Neural progenitor cell (in vitro differentiated cells): ENCODE data around the gene EIF4G3. TPM values are rescaled to one million over a fixed set of nuclear protein-coding genes. Genes with fewer than 3 reads are reported as not detected.

Experiments
- DNase-seq: peaks from one replicate; pipeline ENCODE4 v3.0.0-alpha.2; 2016; ENCODE audit warnings: low spot score
- H2AFZ ChIP-seq: fragments of 200-600 bp; sonication (generic); replicated peaks from 2 replicates; pipeline ENCODE4 v1.6.1; 2016; ENCODE audit warnings: antibody characterized with exemption
- H3F3A ChIP-seq: fragments of 200-600 bp; sonication (generic); 2 replicates; pipeline ENCODE4 v1.6.1; 2016; ENCODE audit warnings: antibody characterized with exemption, low read depth
- H3K27ac ChIP-seq: fragments of 200-600 bp; sonication (generic); 2 replicates; pipeline ENCODE4 v1.5.1; 2016; ENCODE audit warnings: mild to moderate bottlenecking
- H3K27me3 ChIP-seq: fragments of 200-600 bp; sonication (generic); 2 replicates; pipeline ENCODE4 v1.6.1; 2016; ENCODE audit warnings: mild to moderate bottlenecking, moderate library complexity
- H3K36me3 ChIP-seq: fragments of 200-600 bp; sonication (generic); 2 replicates; pipeline ENCODE4 v1.5.1; 2016
- H3K4me1 ChIP-seq: fragments of 200-600 bp; sonication (generic); 2 replicates; pipeline ENCODE4 v1.6.1; 2016; ENCODE audit warnings: mixed run types
- H3K4me2 ChIP-seq: fragments of 200-600 bp; sonication (generic); 2 replicates; pipeline ENCODE4 v1.6.1; 2016
- H3K4me3 ChIP-seq: fragments of 200-600 bp; sonication (generic); 2 replicates; pipeline ENCODE4 v1.5.1; 2016
- H3K79me2 ChIP-seq: fragments of 200-600 bp; sonication (generic); 2 replicates; pipeline ENCODE4 v1.6.1; 2016; ENCODE audit warnings: low read depth
- H3K9ac ChIP-seq: fragments of 200-600 bp; sonication (generic); 2 replicates; pipeline ENCODE4 v1.6.1; 2016
- H3K9me3 ChIP-seq: fragments of 200-600 bp; sonication (generic); 2 replicates; pipeline ENCODE4 v1.5.1; 2016; ENCODE audit warnings: low read depth
- H4K20me1 ChIP-seq: fragments of 200-600 bp; sonication (generic); 2 replicates; pipeline ENCODE4 v1.6.1; 2016; ENCODE audit warnings: low read depth
- H3K27ac Mint-ChIP-seq: 3 replicates; pipeline ENCODE4 v1.8.0; 2021; ENCODE audit warnings: mixed read lengths
- H3K27me3 Mint-ChIP-seq: 2 replicates; pipeline ENCODE4 v1.8.0; 2022; ENCODE audit warnings: low read depth, mild to moderate bottlenecking, inconsistent platforms, moderate library complexity, mixed read lengths; ENCODE audit not compliant: insufficient read depth
- H3K36me3 Mint-ChIP-seq: 3 replicates; pipeline ENCODE4 v1.8.0; 2021; ENCODE audit warnings: mixed read lengths
- H3K4me1 Mint-ChIP-seq: 3 replicates; pipeline ENCODE4 v1.8.0; 2021; ENCODE audit warnings: mixed read lengths
- H3K4me3 Mint-ChIP-seq: 3 replicates; pipeline ENCODE4 v1.8.0; 2021; ENCODE audit warnings: mild to moderate bottlenecking, moderate library complexity, mixed read lengths
- H3K9me3 Mint-ChIP-seq: 3 replicates; pipeline ENCODE4 v1.8.0; 2020; ENCODE audit warnings: mixed read lengths
- EZH2 ChIP-seq: fragments of 200-600 bp; sonication (generic); IDR thresholded peaks from 2 replicates; pipeline ENCODE4 v1.6.1; 2017; ENCODE audit warnings: antibody characterized with exemption, mild to moderate bottlenecking, moderate library complexity
- EZH2phosphoT487 ChIP-seq: fragments of 200-600 bp; sonication (generic); IDR thresholded peaks from 2 replicates; pipeline ENCODE4 v1.6.1; 2017; ENCODE audit warnings: antibody characterized with exemption
- total RNA-seq: library from RNA; depleted of rRNA; stranded (reverse); fragments of >200 nt; gene quantifications from 2 replicates; pipeline ENCODE4 v1.2.3, GENCODE V29; 2015; ENCODE audit warnings: low replicate concordance
- TF ChIP-seq, protein P1 (sequence below): fragments of 200-600 bp; sonication (generic); IDR thresholded peaks from 2 replicates; pipeline ENCODE4 v1.5.1; 2017; ENCODE audit warnings: antibody characterized with exemption, mild to moderate bottlenecking

The EIF4G3 gene
- total RNA-seq, 1 donor from 2014 or later: 73.4 TPM

DNA sequence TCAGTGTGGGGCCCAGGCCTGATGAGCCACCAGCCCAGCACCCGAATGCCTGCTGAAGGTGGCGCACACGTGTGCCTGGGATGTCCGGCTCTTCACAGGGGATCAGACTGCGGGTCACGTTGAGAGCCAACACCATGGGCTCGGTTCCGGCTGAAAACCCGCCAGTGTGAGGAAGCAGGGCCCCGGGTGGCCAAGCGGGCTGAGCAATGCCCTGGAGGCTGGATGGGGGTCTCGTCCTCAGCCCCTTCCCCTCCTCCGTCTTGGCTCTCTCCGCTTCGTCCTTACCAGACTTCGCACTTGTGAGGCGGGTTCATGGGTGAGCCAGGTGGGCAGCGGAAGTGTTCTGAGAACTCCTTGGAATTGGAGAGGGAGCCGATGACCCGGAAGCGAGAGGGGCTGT lies 43.0 kb upstream of the EIF4G3 start:
- H4K20me1 ChIP-seq: no peaks in the 10 kb centered on the region
- H3K4me3 Mint-ChIP-seq: no peak overlapping the region
- H3K79me2 ChIP-seq: no peaks in the 10 kb centered on the region
- no peak for TF ChIP-seq EZH2phosphoT487
- TF ChIP-seq, protein P1, sequence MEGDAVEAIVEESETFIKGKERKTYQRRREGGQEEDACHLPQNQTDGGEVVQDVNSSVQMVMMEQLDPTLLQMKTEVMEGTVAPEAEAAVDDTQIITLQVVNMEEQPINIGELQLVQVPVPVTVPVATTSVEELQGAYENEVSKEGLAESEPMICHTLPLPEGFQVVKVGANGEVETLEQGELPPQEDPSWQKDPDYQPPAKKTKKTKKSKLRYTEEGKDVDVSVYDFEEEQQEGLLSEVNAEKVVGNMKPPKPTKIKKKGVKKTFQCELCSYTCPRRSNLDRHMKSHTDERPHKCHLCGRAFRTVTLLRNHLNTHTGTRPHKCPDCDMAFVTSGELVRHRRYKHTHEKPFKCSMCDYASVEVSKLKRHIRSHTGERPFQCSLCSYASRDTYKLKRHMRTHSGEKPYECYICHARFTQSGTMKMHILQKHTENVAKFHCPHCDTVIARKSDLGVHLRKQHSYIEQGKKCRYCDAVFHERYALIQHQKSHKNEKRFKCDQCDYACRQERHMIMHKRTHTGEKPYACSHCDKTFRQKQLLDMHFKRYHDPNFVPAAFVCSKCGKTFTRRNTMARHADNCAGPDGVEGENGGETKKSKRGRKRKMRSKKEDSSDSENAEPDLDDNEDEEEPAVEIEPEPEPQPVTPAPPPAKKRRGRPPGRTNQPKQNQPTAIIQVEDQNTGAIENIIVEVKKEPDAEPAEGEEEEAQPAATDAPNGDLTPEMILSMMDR: no peak
- no peak for TF ChIP-seq EZH2
- no peak overlapping the region for H3K9ac ChIP-seq
- peaks cover 7% of the 10 kb centered on the region for H3K27me3 Mint-ChIP-seq
- no peak overlapping the region for H3K27ac Mint-ChIP-seq
- no peaks in the 10 kb centered on the region for H3K9me3 Mint-ChIP-seq
- no peak for DNase-seq
- peaks cover 14% of the 10 kb centered on the region for H3K36me3 Mint-ChIP-seq
- no peaks in the 10 kb centered on the region for H3K36me3 ChIP-seq
- no peaks in the 10 kb centered on the region for H3K4me1 Mint-ChIP-seq
- no peak overlapping the region for H3K4me3 ChIP-seq
- H3K27ac ChIP-seq: no peak overlapping the region
- H3F3A ChIP-seq: peaks cover 8% of the 10 kb centered on the region
- no peaks in the 10 kb centered on the region for H3K27me3 ChIP-seq
- H3K4me1 ChIP-seq: peaks cover 4% of the 10 kb centered on the region
- H3K9me3 ChIP-seq: no peaks in the 10 kb centered on the region
- no peak overlapping the region for H2AFZ ChIP-seq
- no peak overlapping the region for H3K4me2 ChIP-seq

DNA sequence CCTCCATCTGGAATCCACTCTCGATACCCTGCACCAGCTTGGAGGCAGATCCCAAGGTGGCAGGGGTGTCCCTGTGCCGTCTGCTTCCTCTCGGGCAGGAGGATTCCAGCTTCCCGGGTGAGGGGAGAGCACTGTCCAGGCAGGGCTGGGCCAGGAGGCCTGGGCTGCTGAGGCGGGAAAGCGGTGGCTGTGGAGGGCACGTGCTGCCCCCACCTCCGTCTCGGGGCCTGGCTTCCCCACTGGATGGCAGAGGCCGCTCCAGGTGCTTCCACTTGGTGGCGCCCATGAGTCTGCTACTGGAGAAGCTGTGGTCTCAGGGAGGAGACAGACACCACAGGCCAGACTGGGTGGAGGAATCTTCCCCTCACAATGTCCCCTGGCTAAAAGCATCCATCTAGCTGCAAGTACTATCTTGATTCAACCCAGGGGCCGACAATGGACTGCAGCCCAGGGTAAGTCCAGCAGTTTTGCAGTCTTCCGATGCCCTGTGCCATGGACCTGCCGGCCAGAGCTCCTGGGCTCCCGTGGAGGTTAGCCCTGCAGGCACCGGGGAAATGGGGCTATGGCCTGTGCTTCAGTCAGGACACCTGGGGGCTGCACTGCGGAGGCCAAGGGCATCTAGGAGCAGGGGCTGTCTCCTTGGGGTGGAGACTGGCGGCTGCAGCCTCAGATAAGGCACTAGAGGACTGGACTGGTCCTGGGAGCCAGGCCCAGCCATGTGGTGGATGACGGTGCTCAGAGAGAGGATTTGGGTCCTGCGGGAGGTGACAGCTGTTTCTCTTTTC lies 41.3 kb upstream of the EIF4G3 start:
- Mint-ChIP-seq H3K27me3 (peaks cover 7% of the 10 kb centered on the region), H3K4me3 (no peak overlapping the region), H3K4me1 (no peaks in the 10 kb centered on the region), H3K36me3 (peaks cover 7% of the 10 kb centered on the region), H3K27ac (no peak overlapping the region), H3K9me3 (no peaks in the 10 kb centered on the region)
- peak; percentile 79 for DNase-seq
- Histone ChIP-seq H3K4me1 (peaks cover 4% of the 10 kb centered on the region), H4K20me1 (no peaks in the 10 kb centered on the region), H3K36me3 (no peaks in the 10 kb centered on the region), H3K4me3 (no peak overlapping the region), H3K27ac (no peak overlapping the region), H3K4me2 (no peak overlapping the region), H3K27me3 (no peaks in the 10 kb centered on the region), H3K9me3 (no peaks in the 10 kb centered on the region), H3F3A (peaks cover 8% of the 10 kb centered on the region), H3K79me2 (no peaks in the 10 kb centered on the region), H2AFZ (no peak overlapping the region), H3K9ac (no peak overlapping the region)
- TF ChIP-seq, protein P1: peak; percentile 64
- TF ChIP-seq EZH2phosphoT487: no peak

DNA sequence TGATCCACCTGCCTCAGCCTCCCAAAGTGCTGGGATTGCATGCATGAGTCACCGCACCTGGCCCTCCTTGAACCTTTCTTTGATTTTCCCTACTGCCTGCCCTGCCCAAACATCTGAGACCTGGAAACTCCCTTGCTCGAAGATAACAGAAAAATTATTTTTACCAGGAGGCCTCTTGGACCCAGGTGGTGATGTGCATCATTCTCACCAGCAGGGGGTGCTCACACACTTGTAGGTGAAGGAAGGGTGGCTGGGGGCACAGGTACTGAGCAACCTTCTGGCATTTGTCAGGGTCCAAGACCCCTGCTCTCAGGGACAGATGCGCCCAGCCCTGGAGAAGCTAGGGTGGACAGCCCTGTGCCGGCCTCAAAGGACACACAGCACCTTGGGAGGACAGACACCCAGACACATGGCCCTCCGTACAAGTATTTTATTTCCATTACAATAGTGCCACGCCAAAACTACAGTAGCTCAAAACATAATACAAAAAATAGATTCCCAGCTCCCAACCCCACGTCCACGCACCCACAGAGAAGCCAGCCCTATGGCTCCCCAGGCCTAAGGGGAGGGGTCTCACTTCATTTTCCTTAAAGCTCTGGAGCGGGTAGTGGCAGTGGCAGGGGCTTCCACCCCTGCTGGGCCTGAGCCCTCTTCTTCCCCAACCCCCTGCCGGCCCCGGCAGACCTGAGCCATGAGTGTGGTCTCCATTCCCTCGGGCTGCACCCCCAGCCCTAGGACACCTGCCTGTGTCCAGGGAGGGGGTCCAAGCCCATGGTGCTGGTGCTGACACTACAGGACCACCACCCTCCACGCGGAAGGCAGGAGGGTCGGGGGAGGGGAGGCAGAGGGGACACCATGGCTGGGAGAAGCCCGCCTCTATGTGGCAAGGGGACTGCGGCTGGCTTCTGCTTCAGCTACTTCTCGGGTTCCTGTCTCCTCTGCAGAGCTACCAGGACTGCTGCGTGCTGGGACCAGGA lies 40.4 kb upstream of the EIF4G3 start:
- H3K4me1 ChIP-seq: peaks cover 4% of the 10 kb centered on the region
- H4K20me1 ChIP-seq: no peaks in the 10 kb centered on the region
- H3K27me3 Mint-ChIP-seq: peaks cover 7% of the 10 kb centered on the region
- no peak overlapping the region for H3K4me2 ChIP-seq
- H3K9me3 ChIP-seq: no peaks in the 10 kb centered on the region
- H3K36me3 ChIP-seq: no peaks in the 10 kb centered on the region
- H3K27me3 ChIP-seq: no peaks in the 10 kb centered on the region
- H2AFZ ChIP-seq: no peak overlapping the region
- H3K27ac Mint-ChIP-seq: no peak overlapping the region
- no peak overlapping the region for H3K4me3 Mint-ChIP-seq
- no peak overlapping the region for H3K27ac ChIP-seq
- no peaks in the 10 kb centered on the region for H3K9me3 Mint-ChIP-seq
- TF ChIP-seq EZH2phosphoT487: no peak
- TF ChIP-seq, protein P1: peak; percentile 83
- no peaks in the 10 kb centered on the region for H3K4me1 Mint-ChIP-seq
- DNase-seq: peak; percentile 78
- no peaks in the 10 kb centered on the region for H3K79me2 ChIP-seq
- peaks cover 5% of the 10 kb centered on the region for H3K36me3 Mint-ChIP-seq
- H3K9ac ChIP-seq: no peak overlapping the region
- peaks cover 8% of the 10 kb centered on the region for H3F3A ChIP-seq
- no peak overlapping the region for H3K4me3 ChIP-seq
